Measurements from ENCODE around the gene NR2F2.

The NR2F2 gene

DNA sequence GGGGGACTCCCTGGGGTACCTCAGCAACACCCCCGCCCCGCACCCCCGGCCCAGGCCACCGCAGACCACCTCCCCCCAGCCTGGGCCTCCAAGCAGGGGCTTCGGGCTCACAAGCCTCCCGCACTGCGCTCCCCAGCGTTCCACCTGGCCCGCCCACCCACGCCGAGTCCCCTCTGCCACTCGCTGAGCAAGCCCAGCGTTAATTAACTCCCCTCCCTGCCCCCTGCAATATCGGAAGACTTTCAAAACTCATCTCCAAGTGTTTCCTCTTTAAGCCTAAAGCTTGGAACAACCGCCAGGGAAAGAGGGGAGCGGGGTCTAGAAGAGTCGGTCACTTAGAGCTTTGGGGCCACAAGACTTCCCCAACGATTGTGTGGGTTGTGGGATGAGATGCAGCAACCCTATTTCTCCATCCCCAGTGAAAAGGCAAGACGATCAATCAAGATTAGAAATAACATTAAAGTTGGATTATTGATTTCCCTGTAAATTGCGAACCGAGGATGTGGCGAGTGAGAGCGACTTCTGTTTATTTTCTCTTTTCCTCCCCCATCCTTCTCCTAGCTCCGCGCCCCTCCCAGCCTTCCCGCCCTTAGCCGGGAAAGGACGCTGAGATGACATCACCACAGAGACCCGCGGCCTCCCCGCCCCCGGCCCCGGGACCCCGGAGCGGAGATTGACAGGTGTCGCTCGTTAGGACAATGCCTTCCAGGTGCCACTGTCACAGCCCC is 30.2 kb downstream of the NR2F2 start:
- DNase-seq, result no peak
- no peaks in the 10 kb centered on the region for H3K36me3 ChIP-seq
- peaks cover 91% of the 10 kb centered on the region for H3K27me3 ChIP-seq (ENCODE audit: insufficient read depth, low read depth, severe bottlenecking)
- TF ChIP-seq, protein P1, sequence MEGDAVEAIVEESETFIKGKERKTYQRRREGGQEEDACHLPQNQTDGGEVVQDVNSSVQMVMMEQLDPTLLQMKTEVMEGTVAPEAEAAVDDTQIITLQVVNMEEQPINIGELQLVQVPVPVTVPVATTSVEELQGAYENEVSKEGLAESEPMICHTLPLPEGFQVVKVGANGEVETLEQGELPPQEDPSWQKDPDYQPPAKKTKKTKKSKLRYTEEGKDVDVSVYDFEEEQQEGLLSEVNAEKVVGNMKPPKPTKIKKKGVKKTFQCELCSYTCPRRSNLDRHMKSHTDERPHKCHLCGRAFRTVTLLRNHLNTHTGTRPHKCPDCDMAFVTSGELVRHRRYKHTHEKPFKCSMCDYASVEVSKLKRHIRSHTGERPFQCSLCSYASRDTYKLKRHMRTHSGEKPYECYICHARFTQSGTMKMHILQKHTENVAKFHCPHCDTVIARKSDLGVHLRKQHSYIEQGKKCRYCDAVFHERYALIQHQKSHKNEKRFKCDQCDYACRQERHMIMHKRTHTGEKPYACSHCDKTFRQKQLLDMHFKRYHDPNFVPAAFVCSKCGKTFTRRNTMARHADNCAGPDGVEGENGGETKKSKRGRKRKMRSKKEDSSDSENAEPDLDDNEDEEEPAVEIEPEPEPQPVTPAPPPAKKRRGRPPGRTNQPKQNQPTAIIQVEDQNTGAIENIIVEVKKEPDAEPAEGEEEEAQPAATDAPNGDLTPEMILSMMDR (IDR thresholded peaks at IDR 0.05; ENCODE audit: low read depth, low read length), result no peak
- H3K4me3 ChIP-seq (ENCODE audit: low read depth, low read length), result no peak overlapping the region
- no peak overlapping the region for H3K27ac ChIP-seq
- H3K9me3 ChIP-seq (ENCODE audit: severe bottlenecking), result peaks cover 2% of the 10 kb centered on the region

DNA sequence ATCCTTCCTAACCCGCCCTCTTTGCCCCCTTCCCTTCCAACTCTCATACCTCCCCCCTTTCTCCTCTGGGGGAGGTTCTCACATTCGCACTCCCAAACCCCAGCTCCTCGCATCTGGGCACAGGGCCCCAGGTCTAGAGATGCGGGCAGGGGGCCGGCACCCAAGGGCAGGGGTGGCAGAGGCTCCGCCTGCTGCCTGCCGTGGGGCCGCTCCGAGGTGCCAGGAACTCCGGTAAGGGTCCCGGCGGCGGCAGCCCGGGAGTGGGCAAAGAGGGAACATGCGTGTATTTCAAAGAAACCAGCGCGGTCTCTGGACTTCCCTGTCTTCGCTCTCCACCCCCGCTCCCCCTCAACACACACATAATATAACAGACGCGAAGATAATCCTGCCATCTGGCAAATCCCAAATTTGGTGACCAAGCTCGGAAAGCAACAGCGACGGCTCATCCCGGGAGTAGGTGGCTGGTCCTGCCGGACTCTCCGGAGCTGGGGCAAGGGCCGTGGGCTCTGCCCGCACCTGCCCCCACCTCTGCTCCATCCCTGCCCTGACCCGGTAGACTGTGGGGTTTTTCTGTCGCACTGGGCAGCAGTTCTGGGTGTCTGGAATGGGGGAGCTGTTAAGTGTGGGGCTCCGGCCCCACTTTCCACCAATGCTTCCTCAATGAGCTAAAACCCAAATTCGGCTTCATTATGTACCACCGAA is 31.0 kb downstream of the NR2F2 start:
- no peak for DNase-seq
- Histone ChIP-seq H3K9me3 (ENCODE audit: severe bottlenecking) (peaks cover 2% of the 10 kb centered on the region), H3K4me3 (ENCODE audit: low read depth, low read length) (no peak overlapping the region), H3K27ac (no peak overlapping the region), H3K36me3 (no peaks in the 10 kb centered on the region), H3K27me3 (ENCODE audit: insufficient read depth, low read depth, severe bottlenecking) (peaks cover 86% of the 10 kb centered on the region)
- TF ChIP-seq, protein P1 (IDR thresholded peaks at IDR 0.05; ENCODE audit: low read depth, low read length), result no peak

DNA sequence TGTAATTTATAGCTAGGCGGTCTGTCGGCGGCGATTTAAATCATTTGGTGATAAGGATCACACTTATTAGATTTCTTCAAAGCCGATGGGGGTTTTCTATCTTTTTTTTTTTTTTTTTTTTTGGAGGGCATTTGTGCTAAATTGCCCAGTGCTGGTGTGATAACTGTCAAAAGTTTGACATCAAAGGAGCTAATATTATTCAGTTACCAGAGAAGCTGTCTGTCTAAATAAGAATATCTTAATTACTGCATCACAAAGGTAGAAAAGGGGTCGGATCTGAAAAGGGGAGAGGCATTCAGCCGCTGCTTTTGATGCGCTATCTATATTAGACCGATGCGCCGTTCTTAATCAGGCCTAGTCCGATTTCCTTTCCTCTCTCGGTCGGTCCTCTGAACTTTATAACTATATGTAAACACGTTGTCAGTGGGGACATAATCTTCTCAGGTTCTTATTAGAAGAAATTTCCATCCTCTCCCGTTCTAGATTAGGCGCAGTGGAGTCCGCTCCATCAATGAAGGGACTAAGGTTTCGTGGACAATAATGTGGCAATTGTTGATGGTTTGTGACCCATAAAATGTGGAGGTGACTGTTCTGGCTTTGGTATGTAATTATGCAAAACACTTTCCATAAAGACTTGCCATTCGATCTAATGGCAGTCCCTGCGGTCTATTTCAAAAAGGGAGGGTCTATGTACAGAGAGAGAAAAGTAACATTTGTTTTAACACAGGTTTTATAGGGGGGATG is 31.7 kb downstream of the NR2F2 start:
- DNase-seq, result no peak
- peaks cover 2% of the 10 kb centered on the region for H3K9me3 ChIP-seq (ENCODE audit: severe bottlenecking)
- peaks cover 86% of the 10 kb centered on the region for H3K27me3 ChIP-seq (ENCODE audit: insufficient read depth, low read depth, severe bottlenecking)

DNA sequence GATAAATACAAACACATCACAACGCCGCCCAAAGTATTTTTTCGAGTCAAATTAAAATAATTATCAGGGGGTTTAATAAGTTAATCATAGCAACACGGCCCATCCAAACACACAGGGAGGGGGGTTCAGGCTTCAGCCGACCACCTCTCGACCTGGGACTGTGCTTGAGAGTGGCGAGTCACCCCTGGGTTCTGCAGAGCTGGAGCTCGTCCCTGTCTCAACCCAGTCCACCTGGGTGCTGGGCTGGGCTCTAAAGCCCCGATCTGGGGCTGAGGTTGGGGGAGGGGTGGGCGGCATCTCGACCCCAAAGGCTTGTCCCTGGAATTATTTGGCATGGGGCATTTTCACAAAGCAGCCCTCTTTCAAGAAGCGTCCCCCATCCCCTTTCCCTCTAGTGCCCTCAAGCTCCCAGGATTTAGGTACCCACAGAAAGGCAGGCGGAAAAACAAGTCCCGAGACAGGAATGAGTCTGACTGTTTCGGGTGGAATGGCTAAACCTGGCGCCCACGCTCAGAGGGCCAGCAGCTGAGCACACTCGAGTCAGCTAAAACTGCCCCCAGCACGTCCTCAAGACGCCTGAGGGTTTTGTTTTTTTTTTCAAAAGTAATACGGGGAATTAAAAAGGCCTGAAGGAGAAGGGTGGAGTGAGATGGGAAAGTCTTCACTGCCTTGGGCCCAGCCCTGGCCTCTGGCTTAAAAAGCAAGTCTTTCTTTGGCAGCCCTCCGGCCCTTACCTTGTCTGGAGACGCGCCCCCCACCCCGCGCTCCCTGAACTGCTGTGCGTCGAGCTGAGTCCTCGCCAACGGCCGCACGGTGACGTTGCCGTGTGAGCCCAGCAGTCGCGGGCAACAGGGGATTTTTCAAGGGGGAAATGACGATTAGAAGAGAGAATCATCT is 32.5 kb downstream of the NR2F2 start:
- no peak for DNase-seq
- Histone ChIP-seq H3K9me3 (ENCODE audit: severe bottlenecking) (peaks cover 2% of the 10 kb centered on the region), H3K27ac (no peak overlapping the region), H3K4me3 (ENCODE audit: low read depth, low read length) (no peak overlapping the region), H3K36me3 (no peaks in the 10 kb centered on the region), H3K27me3 (ENCODE audit: insufficient read depth, low read depth, severe bottlenecking) (peaks cover 86% of the 10 kb centered on the region)
- TF ChIP-seq, protein P1 (IDR thresholded peaks at IDR 0.05; ENCODE audit: low read depth, low read length), result no peak

More for the DNA sequence above, 31.7 kb downstream of the NR2F2 start:
- Histone ChIP-seq H3K4me3 (ENCODE audit: low read depth, low read length) (no peak overlapping the region), H3K36me3 (no peaks in the 10 kb centered on the region), H3K27ac (no peak overlapping the region)
- TF ChIP-seq, protein P1 (IDR thresholded peaks at IDR 0.05; ENCODE audit: low read depth, low read length), result no peak

DNA sequence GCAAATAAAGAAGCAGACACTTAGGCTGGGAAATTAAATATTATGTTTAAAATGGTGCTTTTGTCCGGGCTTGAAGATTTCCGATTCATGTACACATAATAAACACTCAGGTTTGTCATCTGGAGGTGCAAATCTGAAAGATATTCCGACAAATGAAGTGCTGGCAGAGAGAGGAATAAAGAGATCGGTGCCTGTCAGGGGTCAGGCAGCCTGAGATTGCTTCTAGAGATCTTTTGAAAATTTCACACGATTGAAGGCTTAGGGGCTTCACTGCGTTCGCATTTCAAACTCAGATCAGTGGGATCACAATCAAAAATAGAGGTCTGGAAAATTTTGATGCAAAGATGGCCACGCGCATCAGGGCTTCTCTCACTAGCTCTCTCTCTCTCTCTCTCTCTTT is 33.2 kb downstream of the NR2F2 start:
- Histone ChIP-seq H3K27me3 (ENCODE audit: insufficient read depth, low read depth, severe bottlenecking) (peaks cover 86% of the 10 kb centered on the region), H3K9me3 (ENCODE audit: severe bottlenecking) (no peaks in the 10 kb centered on the region), H3K36me3 (no peaks in the 10 kb centered on the region), H3K27ac (no peak overlapping the region), H3K4me3 (ENCODE audit: low read depth, low read length) (no peak overlapping the region)
- no peak for DNase-seq
- TF ChIP-seq, protein P1 (IDR thresholded peaks at IDR 0.05; ENCODE audit: low read depth, low read length), result no peak

Measured in WERI-Rb-1 (cell line).